GM18507 (cell line): ENCODE results near the gene WDR83.
A peak's percentile ranks its signal among the peaks of the same experiment; 100 is the strongest.
"Not testable (repeated sequence)": the region's sequence is repeated elsewhere in the genome, so short reads cannot be mapped to it uniquely, and the experiment has no call there.

Experiments used
- DNase-seq: peaks from one replicate; pipeline ENCODE4 v3.0.0; 2011; ENCODE audit warnings: low read depth; ENCODE audit not compliant: insufficient read length; ENCODE audit errors: extremely low spot score
- FAIRE-seq: peaks from 2 replicates; lab custom pipeline; 2011; peaks lifted over from hg19 to GRCh38; lab: Jason Lieb, UNC

WDR83 gene

DNA sequence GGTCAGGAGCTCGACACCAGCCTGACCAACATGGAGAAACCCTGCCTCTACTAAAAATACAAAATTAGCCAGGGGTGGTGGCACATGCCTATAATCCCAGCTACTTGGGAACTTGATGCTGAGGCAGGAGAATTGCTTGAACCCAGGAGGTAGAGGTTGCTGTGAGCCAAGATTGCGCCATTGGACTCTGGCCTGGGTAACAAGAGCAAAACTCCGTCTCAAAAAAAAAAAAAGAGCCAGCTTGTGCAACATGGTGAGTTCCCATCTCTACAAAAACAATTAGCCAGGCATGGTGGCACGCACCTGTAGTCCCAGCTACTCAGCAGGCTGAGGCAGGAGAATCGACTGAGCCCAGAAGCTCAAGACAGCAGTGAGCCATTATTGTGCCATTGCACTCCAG is 11.4 kb downstream of the WDR83 start:
- FAIRE-seq = not testable (repeated sequence)

GRCh38 chr19:12680034-12680433 is 13.4 kb downstream of the WDR83 start:
- FAIRE-seq (no peak), DNase-seq (no peak)

More for the DNA sequence above, 11.4 kb downstream of the WDR83 start:
- DNase-seq = not testable (repeated sequence)

DNA sequence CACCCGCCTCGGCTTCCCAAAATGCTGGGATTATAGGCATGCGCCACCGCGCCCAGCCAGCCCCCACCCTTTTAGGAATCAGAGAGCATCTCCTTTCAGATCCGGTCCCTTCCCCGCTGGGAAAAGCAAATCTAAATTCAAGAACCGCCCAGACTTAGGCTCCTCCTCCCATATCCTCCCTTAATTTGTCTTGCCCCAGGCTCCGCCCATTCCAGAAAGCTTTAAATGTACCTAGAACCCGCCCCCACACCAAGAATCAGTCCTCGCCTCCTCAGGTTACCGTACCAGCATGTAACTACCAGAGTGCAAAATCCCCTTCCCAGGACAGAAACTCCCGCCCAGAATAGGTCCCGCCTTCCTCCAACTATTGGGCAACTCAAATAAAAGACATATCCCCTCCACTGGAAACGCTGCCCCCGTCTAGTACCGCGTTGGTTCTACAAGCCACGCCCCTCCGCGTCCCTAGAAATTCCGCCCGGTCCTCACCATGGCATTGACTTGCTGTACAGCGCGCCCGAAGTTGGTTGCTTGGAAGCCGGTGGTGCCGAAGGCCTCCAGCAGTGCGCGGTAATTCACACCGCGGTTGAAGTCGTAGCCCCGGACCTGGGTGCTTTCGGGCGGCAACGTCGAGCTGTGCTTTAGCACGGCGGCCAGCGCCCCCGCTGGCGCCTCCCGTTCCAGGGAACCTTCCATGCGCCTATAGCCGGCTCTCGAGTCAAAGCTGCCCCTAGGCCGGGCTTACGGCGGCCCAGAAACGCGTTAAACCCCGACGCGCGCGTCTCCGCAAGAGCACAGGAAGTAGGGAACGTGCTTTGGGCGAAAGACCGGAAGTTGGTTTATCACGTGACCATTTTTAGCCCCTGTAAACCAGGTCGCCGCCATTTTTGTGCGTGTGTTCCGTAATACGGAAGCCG is 14.7 kb downstream of the WDR83 start, which contains the start of gene DHPS:
DHPS (minus strand) TSS at position 807 of the 914 bp plus-strand sequence; CDS start at position 693, 114 bp downstream.
- FAIRE-seq (peak; percentile 94), DNase-seq (peak; percentile 88)

- FAIRE-seq (no peak), DNase-seq (no peak)
These were observed 19.2 kb downstream of the WDR83 start for GRCh38 chr19:12685831-12686230.

DNA sequence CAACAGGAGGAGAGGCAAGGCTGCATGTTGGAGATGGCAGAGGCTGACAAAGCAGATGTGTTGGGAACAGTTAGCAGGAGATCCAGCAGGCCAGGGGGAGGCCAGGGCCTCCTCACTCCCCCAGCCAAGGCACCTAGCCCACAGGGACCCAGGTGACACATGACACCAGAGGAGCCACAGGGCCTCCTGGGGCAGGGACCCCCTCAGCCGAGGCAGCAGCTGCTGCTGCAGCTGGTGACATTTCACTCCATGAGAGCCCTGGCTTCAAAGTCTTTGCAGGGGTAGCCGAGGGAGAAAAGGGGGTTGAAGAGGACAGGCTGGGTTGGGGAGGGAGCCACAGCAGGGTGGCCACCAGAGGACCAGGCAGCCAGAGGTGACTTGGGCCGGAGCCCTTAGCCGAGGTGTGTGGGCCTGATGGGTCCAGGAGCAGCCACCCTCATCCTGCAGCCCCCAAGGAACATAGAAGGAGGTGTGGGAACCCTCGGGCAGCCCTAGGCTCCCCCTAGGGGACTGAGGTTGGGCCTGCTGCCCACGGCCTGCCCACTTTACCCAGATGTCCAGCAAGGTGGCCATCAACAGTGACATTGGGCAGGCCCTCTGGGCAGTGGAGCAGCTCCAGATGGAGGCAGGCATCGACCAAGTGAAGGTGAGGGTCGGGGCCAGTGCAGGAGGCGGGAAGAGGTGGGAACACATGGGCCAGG is 21.0 kb downstream of the WDR83 start, which contains the start of gene GNG14:
GNG14 (plus strand) TSS at position 503 of the 701 bp plus-strand sequence; CDS start at position 554, 51 bp downstream.
- FAIRE-seq = no peak
- no peak for DNase-seq

GRCh38 chr19:12689012-12689411 is 22.4 kb downstream of the WDR83 start:
- DNase-seq = no peak
- FAIRE-seq = no peak

- no peak for FAIRE-seq
These were observed 23.1 kb downstream of the WDR83 start for GRCh38 chr19:12689581-12690216.

GRCh38 chr19:12692960-12693359 is 26.4 kb downstream of the WDR83 start:
- DNase-seq = no peak
- no peak for FAIRE-seq

More at GRCh38 chr19:12689581-12690216, 23.1 kb downstream of the WDR83 start:
- no peak for DNase-seq

- no peak for FAIRE-seq
- no peak for DNase-seq
These were observed 28.0 kb downstream of the WDR83 start for GRCh38 chr19:12694641-12695040.

DNA sequence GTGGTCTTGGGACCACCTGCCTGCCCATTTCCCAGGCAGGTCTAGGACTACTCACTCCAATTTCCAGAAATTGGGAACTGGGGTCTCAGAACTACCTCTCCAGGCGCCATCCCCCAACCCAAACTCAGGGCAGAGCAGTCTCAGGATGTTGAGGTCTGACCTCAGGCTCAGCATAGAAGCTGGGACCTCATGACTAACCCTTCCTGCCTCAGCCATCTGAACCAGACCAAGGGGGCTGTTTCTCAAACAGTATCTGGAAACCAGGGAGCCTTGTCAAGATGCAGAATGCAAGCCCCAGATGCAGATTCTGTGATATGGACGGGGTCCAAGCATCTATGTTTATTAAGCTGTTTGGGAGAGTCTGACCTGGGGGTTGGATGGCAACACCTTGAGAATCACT is 28.5 kb downstream of the WDR83 start:
- no peak for FAIRE-seq
- no peak for DNase-seq

DNA sequence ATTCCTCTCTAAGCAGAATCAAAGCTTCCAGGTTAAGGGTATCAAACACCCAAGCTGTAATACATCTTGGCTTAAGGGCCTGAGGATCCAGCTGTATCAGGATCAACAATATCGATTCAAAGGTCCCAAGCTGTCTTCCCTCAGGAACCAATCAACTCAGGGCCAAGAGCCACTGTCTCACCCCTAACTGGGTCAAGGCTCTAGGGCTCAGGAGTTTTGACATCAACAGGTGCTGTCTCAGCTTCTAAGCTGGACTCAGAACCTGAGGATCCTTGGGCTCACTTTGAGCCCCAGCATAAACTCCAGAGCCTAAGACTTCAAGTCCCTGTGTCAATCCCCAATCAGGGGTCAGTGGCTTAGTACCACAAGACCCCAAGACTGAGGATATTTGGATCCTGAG is 28.9 kb downstream of the WDR83 start:
- DNase-seq = no peak
- FAIRE-seq = no peak

DNA sequence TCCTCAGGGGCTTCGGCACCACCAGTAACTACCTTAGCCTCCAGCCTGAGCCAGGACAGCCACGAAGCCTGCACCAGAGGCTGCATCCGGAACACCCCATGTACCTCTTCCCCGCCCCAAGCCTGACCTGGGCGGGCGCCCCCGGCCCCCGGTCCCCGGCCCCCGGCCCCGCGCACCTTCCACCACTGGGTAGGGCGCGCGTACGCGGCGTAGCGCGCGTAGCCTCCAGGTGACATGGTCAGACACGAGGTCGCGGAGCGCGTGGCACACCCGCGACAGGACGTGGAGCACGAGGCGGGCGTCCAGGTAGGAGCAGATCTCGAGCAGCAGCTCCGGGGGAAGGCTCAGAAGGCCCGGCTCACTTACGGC is 29.4 kb downstream of the WDR83 start:
- no peak for FAIRE-seq
- no peak for DNase-seq

DNA sequence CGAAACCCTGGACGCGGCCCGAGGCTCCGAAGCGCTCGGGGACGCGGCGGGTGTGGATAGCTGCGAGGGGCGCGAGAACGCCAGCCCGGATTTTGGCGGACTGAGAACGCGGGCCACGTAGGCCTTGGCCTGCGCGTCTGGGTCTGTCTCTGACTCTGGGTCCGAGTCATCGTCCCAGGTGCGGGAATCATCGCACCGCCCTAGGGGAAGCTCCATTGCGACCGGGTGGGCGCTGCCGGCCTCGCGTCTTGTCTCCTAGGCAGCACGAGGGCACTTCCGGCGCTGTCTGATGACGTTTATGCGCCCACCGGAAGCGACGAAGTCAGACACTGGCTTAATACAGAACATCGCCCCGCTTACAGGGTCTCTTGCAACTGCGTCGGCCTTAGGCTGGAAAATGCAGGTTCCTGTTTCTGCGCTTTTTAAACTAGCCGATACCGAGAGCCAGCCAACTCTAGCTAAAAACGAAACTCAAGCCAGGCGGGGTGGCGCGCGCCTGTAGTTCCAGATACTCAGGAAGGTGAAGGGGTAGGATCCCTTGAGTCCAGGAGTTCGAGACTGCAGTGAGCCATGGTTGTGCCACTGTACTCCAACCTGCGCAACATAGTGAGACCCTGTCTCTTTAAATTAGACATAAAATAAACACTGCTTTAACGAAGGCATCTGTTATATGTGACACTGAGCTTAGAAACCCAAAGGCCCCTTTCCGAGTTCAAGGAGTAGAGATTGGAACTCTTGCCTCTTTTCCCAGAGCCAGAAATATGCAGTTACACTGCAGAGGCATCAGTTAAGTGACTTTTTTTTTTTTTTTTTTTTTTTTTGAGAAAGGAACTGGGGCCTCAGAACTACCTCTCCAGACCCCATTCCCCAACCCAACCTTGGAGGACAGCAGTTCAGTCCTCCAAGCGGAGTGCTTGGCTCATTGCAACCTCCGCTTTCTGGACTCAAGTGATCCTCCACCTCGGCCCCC is 30.0 kb downstream of the WDR83 start, which contains the start of gene FBXW9:
FBXW9 (minus strand) TSS at position 266 of the 970 bp plus-strand sequence; CDS start at position 216, 50 bp downstream.
- DNase-seq = peak; percentile 97
- peak; percentile 91 for FAIRE-seq

GRCh38 chr19:12697425-12697824 is 30.8 kb downstream of the WDR83 start:
- not testable (repeated sequence) for FAIRE-seq, DNase-seq

GRCh38 chr19:12698138-12698537 is 31.5 kb downstream of the WDR83 start:
- FAIRE-seq (no peak), DNase-seq (no peak)

DNA sequence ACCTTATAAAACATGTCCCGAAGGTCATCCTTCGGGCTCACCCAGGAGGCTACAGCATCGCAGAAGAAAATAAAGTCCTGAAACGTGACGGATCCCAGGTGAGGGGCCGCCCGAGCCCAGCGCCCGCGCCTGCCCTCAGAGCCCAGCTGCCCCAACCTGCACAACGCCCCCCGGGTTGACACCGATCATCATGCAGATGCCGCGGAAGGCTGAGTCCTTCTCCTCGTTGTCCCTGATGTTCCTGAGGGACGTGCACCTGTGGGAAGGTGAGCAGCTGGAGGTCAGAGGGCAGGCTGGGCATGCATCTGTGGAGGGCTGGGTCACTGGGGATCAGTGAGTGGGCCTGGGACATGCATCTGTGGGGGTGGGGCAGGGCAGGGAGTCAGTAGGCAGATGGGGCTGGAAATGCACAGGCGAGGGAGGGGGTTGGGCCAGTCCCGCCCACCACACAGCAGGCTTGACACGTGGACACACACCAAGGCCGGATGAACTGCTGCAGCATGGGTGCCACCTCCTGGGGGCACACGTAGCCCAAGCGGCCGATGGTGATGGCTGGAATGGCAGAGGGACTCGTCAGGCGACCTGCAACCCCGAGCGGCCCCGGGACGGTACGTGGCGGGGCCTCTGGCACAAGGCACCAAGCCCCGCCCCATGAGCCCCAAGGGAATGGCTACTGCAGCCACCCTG is 35.1 kb downstream of the WDR83 start:
- FAIRE-seq = no peak

GRCh38 chr19:12703046-12703445 is 36.4 kb downstream of the WDR83 start:
- FAIRE-seq = peak; percentile 61
- DNase-seq = no peak

More for the DNA sequence above, 35.1 kb downstream of the WDR83 start:
- no peak for DNase-seq

DNA sequence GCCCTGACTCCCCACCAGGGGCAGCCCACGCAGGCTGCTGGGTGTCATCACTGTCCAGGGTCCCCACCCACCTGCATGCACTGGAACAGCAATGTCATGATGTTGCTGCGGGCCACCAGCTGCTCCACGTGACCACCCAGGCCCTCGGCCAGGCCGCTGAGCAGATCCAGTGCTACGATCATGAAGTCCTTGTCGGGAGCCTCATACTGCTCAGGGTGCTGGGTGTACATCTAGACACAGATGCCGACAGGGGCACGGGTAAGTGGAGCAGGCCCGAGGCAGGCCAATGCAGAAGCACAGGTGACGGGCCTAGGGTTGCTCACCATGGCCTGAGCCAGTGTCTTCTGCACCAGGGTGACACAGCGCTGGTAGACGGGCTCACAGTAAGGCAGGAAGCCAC is 38.6 kb downstream of the WDR83 start:
- FAIRE-seq = no peak
- no peak for DNase-seq
